ENCODE results near the gene ZDHHC7.

DNA sequence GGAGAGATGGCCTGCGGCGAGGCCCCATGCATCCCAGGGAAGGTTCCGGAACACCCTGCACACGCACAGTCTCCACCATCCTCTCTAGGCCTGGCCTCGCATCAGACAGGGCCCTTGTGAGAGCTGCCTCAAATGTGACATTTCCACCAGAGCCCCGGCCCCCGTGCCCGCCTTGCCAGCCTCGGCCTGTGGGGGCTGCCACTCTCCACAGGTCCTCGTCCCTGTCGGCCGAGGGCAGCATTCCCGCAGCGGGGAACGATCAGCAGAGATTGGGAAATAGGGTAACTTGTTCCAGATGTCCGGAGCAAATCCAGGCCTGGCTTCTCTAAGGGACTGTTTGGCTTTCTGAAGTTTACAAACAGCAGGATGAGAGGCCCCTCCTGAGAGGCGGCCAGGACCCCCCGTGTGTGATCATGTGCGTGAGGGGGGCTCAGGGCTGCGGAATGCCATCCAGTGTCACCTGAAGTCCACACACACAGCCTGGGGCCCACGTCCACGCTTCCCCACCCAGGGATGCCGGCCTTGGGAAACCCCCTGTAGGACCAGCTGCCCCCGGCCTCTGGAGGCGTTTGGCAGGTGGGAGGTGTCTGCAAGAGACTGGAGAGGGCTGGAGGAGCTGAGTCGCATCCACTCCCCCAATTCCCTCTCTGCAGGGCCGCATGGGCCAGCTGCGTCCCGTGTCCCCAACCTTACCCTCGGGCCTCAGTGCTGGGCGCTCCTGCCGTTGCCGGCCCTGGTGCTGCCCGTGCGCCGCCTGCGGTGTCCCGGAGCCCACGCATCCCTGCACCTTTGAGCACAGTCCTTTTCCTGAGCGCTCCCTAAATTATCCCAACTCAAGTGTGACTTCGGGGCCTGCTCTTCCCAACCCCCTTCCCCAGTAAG is 70.4 kb downstream of the ZDHHC7 start:
- TF ChIP-seq, protein P1, sequence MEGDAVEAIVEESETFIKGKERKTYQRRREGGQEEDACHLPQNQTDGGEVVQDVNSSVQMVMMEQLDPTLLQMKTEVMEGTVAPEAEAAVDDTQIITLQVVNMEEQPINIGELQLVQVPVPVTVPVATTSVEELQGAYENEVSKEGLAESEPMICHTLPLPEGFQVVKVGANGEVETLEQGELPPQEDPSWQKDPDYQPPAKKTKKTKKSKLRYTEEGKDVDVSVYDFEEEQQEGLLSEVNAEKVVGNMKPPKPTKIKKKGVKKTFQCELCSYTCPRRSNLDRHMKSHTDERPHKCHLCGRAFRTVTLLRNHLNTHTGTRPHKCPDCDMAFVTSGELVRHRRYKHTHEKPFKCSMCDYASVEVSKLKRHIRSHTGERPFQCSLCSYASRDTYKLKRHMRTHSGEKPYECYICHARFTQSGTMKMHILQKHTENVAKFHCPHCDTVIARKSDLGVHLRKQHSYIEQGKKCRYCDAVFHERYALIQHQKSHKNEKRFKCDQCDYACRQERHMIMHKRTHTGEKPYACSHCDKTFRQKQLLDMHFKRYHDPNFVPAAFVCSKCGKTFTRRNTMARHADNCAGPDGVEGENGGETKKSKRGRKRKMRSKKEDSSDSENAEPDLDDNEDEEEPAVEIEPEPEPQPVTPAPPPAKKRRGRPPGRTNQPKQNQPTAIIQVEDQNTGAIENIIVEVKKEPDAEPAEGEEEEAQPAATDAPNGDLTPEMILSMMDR (IDR thresholded peaks at IDR 0.05) = no peak
- TF ChIP-seq POLR2AphosphoS5 (IDR thresholded peaks at IDR 0.05) = no peak

Data from gastroesophageal sphincter (tissue), 3 donors.